ENCODE measurements around the gene SOWAHA.

GRCh38 chr5:132778856-132779255 is 34.2 kb upstream of the SOWAHA start:
- TF ChIP-seq POLR2A (IDR thresholded peaks at IDR 0.05; ENCODE audit: low read depth, low read length) (no peak), POLR2AphosphoS5 (IDR thresholded peaks at IDR 0.05; ENCODE audit: low read depth, low read length) (no peak), TAF1 (IDR thresholded peaks at IDR 0.05; ENCODE audit: borderline replicate concordance, low read depth, low read length) (no peak)
